K562 (cell line): ENCODE measurements around the gene CCL16.

Source experiments
- CTCF ChIP-seq, 3 experiments: IDR thresholded peaks in 2 of 3; conservative IDR thresholded peaks in 1 of 3; 2 replicates each; pipeline ENCODE4 v1.5.1; 2011 to 2012; ENCODE audit warnings: low read length in 3 of 3, mild to moderate bottlenecking in 3 of 3, control low read depth in 2 of 3, improper control_type of control experiment in 1 of 3, inconsistent platforms in 1 of 3, low read depth in 1 of 3, mixed read lengths in 1 of 3, moderate library complexity in 1 of 3; ENCODE audit not compliant: insufficient read depth in 2 of 3
- EZH2 ChIP-seq: IDR thresholded peaks from 2 replicates; pipeline ENCODE4 v1.6.1; 2012; ENCODE audit warnings: low read depth, mild to moderate bottlenecking, inconsistent platforms, low read length, borderline replicate concordance
- HLTF ChIP-seq: fragments of 450-650 bp; IDR thresholded peaks from 2 replicates; pipeline ENCODE4 v1.6.1; 2016
- MEF2D ChIP-seq: conservative IDR thresholded peaks from 2 replicates; pipeline ENCODE4 v1.6.1; 2016; ENCODE audit warnings: low read depth, missing genetic modification characterization, missing compliant biosample characterization
- REST ChIP-seq, 2 experiments: fragments of 450-650 bp; formaldehyde crosslinking in 1 of 2; IDR thresholded peaks; 2 replicates each; pipeline versions ENCODE4 v1.4.0 to v1.6.1; 2014 to 2020; ENCODE audit warnings: mild to moderate bottlenecking in 2 of 2, borderline replicate concordance in 1 of 2, low read depth in 1 of 2
- ZBTB17 ChIP-seq: fragments of 450-650 bp; formaldehyde crosslinking; IDR thresholded peaks from 2 replicates; pipeline ENCODE4 v1.4.0; 2020; ENCODE audit warnings: mild to moderate bottlenecking
- ZNF133 ChIP-seq: fragments of 250-450 bp; sonication (Bioruptor Pico); IDR thresholded peaks from 2 replicates; pipeline ENCODE4 v1.4.0; 2020; ENCODE audit warnings: mild to moderate bottlenecking

- no peak for TF ChIP-seq HLTF
- TF ChIP-seq CTCF (IDR thresholded peaks at IDR 0.05 in 2 of 3, conservative IDR thresholded peaks at IDR 0.05 in 1 of 3; ENCODE audit: insufficient read depth in 2 of 3, low read depth in 1 of 3, low read length in 3 of 3) = no peak
- no peak for TF ChIP-seq ZNF133 (CRISPR knock-in tag)
- TF ChIP-seq ZBTB17 = no peak
- TF ChIP-seq EZH2 = no peak
- no peak for TF ChIP-seq REST (IDR thresholded peaks at IDR 0.05; ENCODE audit: borderline replicate concordance)
- TF ChIP-seq REST (CRISPR knock-in tag; IDR thresholded peaks at IDR 0.05; ENCODE audit: low read depth) = no peak
- TF ChIP-seq MEF2D (tag) = no peak
Measured at GRCh38 chr17:35991075-35991474, 9.8 kb upstream of the CCL16 start.
